HG02840 (cell line): Measurements from ENCODE around the gene TMEM271.

Source experiments
- ATAC-seq: cut with Tn5 transposase; IDR thresholded peaks from one replicate; pipeline ENCODE4 v1.9.1; 2021; ENCODE audit warnings: mild to moderate bottlenecking, moderate library complexity, moderate number of reproducible peaks; ENCODE audit not compliant: unreplicated experiment, low FRiP score

The TMEM271 gene, protein sequence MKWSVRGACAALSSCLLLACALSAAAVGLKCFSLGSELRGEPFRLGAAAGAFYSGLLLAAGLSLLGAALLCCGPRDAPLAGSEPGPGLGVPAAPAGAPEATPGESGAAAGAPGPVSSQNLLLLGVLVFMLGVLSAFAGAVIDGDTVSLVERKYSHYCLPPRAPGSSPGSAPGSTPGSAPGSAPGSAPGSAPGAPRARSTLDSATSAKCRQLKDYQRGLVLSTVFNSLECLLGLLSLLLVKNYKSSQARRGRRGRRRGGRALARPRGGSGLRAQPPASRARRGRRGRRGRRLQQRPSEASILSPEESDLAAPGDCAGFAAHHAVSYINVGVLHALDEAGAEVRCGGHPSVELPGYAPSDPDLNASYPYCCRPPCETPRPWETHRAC

DNA sequence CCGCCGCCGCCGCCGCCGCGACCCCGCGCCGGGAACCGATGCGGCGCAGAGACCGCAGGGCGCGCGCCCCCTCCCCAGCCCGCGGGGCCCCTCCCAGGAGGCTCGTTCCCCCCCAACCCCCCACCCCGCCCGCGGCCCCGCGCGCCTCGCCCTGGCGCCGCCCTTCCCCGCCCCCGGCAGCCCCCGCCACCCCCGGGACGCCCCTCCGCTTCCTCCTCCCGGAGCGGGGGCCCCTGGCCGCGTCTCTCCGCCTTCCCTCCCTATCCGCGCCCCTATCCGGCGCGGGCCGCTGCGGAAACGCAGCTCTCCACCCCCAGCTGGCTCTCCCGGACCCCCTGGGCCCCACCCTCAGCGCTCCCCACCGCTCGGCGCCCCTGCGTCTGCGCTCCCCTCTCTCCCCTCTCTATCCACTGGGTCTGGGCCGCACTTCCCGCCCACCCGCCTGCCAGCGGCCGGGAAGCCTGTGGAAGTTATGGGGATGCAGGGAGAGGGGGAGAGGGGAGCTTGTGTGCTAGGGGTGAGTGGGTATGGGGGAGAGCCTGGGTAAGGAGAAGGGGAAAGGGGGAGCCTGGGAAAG lies at the start of gene TMEM271:
TMEM271 (minus strand) TSS at position 51 of the 577 bp plus-strand sequence. CDS start 233 bp downstream, outside the sequence.
- ATAC-seq, result no peak

DNA sequence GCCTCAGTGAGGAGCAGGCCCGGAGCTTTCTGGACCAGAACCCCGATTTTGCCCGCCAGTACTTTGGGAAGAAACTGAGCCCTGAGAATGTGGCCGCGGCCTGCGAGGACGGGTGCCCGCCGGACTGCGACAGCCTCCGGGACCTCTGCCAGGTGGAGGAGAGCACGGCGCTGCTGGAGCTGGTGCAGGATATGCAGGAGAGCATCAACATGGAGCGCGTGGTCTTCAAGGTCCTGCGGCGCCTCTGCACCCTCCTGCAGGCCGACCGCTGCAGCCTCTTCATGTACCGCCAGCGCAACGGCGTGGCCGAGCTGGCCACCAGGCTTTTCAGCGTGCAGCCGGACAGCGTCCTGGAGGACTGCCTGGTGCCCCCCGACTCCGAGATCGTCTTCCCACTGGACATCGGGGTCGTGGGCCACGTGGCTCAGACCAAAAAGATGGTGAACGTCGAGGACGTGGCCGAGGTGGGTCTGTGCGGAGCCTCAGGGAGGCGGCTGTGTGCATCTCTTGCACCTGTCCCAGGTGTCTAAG lies 49.6 kb upstream of the TMEM271 start:
- no peak for ATAC-seq

DNA sequence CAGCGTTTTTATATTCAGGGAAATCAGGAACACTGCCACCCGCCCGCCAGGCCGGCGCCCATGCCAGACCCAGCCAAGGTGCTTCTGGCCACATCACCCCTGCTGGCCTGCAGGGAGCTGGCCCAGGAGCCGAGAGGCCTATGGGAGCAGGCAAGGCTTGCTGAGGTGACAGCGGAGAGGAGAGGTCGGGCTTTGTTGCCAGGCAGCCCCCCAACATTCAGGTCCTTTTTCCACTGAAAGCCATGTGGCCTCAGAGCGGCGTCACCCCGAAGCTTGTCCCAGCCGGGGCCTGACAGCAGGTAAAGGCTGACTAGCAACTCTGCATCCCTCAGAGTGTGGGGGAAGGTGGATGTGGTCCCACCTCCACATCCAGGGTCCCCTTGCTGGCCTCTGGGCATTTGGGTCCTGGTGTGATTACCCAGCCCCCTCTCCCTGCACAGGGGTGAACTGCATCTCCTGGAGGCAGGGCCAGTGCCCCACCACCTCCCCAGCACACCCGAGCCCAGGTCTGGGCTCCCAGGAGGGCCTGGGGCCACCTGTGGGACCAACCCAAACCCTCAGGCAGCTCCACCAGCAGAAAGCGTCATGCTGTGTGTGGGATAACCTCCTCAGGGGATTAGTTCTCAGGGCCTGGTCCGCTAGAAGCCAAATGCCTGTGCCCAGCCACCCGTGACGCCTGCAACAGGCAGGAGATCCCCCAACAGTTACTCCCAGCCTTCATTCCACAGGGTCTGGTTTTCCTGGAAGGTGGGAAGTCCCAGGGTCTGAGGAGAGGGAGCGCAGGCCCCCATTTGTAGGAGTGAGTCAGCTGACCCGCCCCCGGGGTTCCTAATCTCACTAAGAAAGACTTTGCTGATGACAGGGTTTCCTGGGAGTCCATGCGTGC lies 48.9 kb upstream of the TMEM271 start, which contains the start of gene PDE6B:
PDE6B (plus strand) TSS at position 869 of the 886 bp plus-strand sequence. CDS start 54 bp downstream, outside the sequence.
- no peak for ATAC-seq

DNA sequence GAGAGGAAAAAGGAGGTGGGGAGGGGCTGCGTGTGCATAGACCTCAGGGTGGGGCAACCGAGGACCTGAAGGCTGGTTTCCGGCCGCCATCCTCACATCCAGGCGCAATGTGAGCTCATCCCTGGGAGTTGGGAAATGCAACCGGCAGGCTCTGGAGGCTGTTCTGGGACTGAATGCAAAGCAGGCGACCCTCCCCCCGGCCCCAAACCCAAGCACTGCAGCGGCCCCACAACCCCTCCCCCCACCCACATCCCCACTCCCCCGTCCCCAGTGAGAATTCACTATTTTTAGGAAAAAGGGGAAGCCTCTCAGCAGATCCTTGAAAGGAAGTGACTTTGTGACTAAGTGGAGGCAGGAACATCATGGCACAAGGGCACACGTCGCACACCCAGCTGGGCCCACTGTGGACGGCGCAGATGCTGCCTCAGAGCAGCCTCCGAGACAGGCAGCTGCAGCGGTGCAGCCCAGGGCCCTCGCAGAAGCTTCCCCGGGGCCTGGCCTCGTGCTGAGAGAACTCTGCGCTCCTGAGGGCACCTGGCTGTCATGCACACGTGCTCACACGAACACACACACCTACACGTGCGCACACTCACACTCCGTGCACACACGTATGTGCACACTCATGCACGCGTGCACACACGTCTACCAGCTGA lies 47.9 kb upstream of the TMEM271 start:
- no peak for ATAC-seq

DNA sequence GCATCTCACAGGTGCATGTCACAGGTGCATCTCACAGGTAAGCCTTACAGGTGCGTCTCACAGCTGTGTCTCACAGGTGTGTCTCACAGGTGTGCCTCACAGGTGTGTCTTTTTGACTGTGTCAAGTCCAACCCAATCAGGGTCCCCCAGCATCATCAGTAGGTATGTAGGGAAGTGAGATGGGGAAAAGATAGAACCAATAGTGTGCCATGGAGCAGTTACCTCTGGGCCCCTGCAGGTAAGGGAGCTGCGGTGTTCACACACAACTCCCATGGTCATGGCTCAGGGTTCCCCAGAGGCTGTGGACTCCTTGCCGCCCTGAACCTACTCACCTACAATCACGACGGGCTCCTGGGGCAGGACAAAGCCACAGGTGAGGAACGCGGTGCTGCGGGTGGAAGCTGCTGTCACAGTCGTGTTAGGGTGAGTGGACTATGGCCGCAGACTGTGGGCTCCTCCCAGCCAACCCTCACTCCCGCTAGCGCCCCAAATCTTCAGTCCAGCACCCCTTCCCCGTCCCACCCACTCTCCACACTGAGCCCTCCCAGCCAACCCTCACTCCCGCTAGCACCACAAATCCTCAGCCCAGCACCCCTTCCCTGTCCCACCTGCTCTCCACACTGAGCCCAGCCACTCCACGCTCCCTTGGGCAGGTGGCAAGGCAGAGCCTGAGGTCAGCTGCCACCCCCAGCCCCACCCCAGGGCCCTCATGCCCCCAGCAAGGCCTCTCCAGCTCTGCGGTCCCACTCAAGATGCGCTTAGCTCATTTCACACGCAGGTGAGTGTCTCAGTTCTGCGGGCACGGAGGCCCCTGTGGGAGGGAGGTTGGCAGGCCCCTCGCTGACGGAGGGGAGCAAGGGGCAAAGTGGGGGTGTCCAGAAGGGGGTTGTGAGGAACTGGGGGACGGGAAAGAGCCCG lies 47.2 kb upstream of the TMEM271 start:
- ATAC-seq, result no peak

DNA sequence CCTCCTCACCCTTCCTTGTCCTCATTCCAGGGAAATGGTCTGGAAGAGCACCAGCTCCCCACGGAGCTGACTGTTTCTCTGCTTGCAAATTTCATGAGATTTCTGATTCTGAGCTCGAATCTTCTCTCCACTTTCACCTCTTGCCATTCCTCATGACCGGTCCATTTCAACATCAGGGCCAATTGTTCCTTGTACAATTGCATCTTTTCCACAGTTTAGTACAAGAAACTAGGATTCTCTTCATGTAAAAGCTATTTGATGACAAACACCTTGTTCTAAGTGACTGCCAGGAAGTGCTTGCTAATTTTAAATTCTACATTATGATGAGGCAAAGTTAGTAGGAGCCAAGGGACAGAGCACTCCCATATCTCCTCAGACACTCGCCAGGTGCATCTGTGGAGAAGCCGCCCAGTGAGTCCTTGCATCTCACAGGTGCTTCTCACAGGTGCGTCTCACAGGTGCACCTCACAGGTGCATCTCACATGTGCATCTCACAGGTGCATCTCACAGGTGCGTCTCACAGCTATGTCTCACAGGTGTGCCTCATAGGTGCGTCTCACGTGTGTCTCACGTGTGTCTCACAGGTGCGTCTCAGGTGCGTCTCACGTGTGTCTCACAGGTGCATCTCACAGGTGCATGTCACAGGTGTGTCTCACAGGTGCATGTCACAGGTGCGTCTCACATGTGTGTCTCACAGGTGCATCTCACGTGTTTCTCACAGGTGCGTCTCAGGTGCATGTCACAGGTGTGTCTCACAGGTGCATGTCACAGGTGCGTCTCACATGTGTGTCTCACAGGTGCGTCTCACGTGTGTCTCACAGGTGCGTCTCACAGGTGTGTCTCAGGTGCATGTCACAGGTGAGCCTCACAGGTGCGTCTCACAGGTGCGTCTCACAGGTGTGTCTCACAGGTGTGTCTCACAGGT lies 46.2 kb upstream of the TMEM271 start:
- no peak for ATAC-seq

DNA sequence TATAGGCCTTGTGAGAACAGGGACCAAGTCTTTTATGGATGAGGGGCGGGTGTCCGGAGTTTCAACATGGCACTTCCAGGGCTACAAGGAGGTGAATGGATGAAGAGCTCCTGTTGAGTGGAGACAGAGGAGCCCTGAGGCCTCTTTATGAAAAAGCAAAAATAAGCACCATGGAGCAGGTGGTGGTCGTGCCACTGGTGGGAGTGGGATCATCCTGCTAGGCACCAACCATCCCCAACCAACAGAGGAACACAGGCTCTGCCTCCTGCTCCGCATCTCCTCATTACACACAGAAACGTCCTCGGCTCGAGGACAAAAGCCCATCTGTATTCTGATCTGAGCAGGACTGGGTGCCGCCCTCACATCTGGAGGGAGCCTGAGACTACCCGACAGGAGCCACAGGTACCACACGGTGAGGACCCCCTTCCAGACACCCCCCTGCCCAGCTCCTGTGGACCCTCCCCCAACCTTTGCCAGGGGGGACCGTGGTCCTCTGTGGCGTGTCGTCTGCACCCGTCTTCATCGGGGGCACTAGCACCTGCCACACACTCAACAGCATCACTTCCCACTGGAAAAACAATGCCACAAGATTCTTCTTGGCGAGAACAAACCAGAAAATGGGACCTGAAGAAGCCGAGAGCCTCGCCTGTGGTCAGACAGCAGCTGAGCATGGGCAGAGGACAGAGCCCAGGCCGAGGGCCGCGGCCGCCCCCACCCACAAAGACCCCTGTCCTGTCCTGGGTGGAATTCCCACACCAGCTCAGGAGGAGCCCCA lies 45.4 kb upstream of the TMEM271 start:
- ATAC-seq, result no peak

DNA sequence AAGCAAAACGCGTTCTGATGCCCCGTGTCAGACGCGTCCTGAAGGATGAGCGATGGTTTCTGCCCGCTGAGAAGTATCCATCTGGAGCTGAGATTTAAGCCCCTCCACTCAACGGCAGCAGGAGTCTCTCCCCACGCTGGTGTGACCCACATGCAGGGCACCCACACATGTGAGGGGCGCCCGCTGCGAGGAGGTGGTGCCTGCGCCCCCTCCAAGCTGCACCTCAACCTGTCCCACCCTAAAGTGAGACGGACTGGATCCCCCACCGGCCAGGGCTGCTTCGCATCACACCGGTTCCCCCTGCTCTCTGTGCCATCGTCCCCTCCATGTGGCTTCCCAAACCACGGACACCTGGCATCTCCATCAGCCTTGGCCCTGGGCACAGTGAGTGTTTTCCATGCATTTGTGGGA lies 44.8 kb upstream of the TMEM271 start:
- ATAC-seq, result no peak

DNA sequence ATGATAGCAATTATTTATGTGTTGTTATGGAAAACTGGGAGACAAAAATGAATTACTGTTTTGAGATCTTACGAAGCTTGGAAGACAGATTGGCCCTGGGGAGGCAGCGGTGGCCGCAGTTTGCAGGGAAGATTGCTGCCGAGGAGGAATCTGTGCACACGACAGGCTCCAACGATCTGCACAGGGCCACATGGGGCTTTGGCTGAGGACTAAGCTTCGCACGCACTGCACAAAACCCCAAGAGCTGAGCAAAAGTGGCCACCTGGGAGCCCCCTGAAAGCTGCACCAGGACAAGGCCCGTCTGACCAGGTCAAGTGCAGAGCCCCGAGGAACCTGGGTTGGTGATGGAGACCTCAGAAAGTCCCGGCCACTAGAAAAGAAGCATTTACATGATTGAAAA lies 44.1 kb upstream of the TMEM271 start:
- no peak for ATAC-seq

DNA sequence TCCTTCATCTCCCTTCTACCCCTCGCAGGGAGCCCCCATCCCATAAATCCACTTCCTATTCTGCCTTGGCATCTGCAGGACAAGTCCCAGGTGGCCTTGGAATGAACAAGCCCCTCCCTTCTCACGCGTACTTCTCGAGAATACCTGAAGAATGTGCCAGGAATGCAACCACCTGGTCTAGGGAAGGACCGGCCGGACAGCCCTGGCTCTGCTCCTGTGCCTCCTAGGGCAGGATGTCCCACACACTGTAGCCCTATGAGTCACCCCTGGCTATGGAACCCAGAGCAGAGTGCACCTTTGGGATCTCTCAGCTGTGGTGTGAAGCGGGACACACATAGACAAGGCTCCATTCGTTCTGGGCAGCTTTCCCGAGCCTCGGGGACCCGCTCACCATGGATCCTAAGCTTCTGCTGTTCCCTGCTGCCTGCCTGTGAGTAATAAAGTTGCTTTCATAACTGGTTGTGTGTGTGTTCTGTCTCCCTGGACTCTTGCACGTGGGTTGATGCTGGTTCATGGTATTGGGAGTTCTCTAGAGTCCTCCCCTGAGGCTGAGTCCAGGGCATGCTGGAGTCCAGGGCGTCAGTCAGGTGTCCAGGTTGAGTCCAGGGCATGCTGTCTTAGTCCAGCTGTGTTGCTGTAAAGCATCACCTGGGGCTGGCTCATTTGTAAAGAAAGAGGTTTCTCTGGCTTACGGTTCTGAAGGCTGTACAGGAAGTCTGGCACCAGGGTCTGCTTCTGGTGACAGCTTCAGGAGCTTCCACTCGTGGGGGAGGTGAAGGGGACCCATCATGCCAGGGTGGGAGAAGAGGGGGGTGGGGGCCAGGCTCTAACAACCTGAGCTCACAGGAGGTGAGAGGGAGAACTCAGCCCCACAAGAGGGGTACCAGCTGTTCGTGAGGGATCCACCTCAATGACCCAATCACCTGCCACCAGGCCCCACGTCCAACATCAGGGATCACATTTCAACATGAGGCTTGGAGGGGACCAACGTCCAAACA lies 41.8 kb upstream of the TMEM271 start:
- no peak for ATAC-seq

DNA sequence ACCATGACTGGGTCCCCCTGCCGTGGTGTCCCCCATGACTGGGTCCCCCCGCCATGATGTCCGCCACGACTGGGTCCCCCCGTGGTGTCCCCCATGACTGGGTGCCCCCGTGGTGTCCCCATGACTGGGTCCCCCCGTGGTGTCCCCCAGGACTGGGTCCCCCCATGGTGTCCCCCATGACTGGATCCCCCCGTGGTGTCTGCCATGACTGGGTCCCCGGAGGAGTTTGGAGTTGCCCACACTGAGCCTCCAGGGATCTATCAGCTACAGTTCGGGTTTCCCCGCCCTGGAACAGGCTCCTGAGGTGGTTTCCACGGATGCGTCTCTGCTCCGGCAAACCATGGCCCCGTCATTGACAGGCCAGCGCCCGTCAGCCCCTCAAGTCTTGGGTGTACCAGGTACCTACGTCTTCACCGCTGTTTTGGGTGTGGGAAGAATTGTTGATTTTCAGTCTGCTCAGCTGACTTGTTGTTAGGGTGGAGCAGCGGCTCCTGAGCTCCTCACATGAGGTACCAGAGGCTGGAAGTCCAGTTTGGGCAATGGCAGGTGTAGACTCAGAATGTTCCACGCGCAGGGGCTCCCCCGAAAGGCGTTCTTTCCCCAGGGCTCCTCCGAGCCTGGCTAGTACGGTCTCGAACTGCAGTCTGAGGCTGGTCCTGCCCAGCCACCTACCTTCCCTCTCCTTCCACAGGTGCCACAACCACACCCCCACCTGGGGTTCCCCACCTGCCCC lies 41.0 kb upstream of the TMEM271 start:
- no peak for ATAC-seq

DNA sequence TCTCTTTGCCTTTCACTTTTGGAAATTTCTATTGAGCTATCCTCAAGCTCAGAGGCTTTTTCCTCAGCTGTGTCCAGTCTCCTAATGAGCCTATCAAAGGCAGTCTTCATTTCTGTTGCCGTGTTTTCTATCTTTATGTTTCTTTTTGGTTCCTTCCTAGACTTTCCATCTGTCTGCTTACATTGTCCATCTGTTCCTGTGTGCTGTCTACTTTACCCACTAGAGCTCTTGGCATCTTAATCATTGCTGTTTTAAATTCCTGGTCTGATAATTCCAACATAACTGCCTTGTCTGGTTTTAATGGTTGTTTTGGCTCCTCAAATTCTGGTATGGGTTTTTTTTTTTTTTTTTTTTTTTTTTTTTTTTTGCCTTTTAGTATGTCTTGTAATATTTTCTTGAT lies 40.0 kb upstream of the TMEM271 start:
- no peak for ATAC-seq

DNA sequence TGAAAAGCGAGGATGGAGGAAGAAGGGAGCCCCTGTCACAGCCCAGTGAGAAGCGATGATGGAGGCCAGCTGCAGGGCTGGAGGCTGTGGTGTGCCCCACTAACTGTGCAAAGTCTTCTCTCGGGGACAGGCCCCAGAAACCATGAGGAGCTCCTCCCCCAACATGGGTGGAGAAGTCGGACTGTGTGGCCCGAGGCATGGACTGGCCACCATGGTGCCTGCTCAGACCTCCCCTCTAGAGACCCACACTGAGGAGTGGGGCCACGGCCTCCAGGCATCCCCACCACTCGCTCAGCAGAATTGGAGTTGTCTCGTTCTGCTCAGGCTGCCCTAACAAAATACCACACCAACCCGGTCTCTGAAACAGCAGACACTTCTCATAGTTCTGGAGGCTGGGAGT lies 37.0 kb upstream of the TMEM271 start:
- ATAC-seq, result no peak

DNA sequence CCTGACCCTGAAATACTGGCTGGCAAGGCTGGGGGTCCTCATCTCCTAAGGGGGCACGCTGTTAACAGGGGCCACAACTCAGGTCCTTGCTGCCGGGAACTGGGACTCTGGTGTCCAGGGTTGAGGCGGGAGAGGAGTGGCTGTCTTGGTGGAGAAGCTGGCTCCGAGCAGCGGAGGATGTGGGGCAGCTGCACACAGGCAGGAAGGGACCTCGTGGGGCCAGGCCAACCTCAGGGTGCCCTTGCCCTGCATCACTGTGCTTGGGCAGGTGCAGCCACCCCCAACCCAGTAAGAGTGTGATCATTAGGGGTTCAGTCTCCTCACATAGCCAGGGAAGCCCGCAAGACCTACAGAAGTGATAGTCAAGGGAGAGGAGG lies 36.6 kb upstream of the TMEM271 start:
- ATAC-seq, result no peak

DNA sequence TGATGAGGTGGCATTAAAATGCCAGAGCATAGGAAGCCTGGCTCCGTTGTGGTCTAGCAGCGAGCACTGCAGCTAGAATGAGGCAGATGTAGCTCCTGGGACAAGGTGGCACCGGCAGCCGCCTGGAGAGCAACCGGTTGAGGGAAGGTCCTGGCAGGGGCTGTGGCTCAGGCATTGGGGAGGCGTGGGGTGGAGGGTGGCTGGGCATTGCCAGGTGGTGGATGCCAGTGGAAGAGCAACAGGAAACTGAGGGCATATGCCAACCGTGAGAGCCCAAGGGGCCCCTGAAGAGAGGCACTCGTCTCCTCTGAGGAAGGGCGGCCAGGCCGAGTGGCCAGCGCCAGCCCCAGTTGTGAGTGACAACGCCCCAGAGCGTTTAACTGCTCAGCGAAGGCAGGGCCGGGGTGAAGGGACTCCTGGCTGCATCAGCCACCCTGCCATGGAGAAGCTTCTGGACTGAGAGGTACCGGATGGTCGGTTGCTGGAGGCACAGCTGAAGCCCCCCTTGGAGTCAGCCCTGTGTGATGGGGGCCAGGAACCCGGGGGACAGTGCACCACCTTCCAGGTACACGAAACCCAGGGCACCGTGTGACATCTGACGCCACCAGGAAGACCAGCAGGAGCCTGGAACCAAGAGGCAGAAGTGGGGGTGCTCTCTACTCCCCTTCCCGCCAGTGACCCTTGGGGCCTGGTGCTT lies 36.1 kb upstream of the TMEM271 start:
- no peak for ATAC-seq
